ENCODE data around the gene TTC29.

Gene TTC29

GRCh38 chr4:146793727-146794126 lies 151.9 kb downstream of the TTC29 start:
- Histone ChIP-seq H2AK5ac (ENCODE audit: low read length, severe bottlenecking) (no peak overlapping the region), H3K23ac (ENCODE audit: low read length in 2 of 2) (no peak overlapping the region), H2BK12ac (ENCODE audit: low read length in 2 of 2) (no peak overlapping the region), H2AFZ (ENCODE audit: low read depth, low read length) (no peak overlapping the region), H3K27me3 (ENCODE audit: control insufficient read depth in 1 of 2, insufficient read depth in 1 of 2, low read length in 2 of 2) (no peaks in the 10 kb centered on the region), H3K18ac (ENCODE audit: low read depth in 1 of 2, low read length in 2 of 2) (no peak overlapping the region), H4K91ac (ENCODE audit: low read length) (no peak overlapping the region), H4K8ac (ENCODE audit: low read length) (no peak overlapping the region), H3K9me3 (ENCODE audit: control insufficient read depth, low read length) (no peaks in the 10 kb centered on the region), H3K4me3 (ENCODE audit: insufficient read depth in 1 of 2, low read depth in 1 of 2, low read length in 2 of 2) (no peak overlapping the region), H3K14ac (ENCODE audit: low read length in 2 of 2) (no peak overlapping the region), H3K4me2 (ENCODE audit: low read length, poor library complexity, severe bottlenecking) (no peak overlapping the region), H2BK120ac (ENCODE audit: low read depth, low read length) (no peak overlapping the region), H3K27ac (ENCODE audit: low read length, poor library complexity, severe bottlenecking) (no peak overlapping the region), H3K36me3 (ENCODE audit: control insufficient read depth in 1 of 2, insufficient read depth in 2 of 2, low read depth in 1 of 2, low read length in 2 of 2) (no peaks in the 10 kb centered on the region), H2BK15ac (ENCODE audit: low read depth, poor library complexity, severe bottlenecking) (no peak overlapping the region), H3K4me1 (ENCODE audit: control insufficient read depth, insufficient read depth, low read depth, low read length) (no peaks in the 10 kb centered on the region), H2BK5ac (ENCODE audit: low read depth, low read length, poor library complexity, severe bottlenecking) (no peak overlapping the region), H3K9ac (ENCODE audit: low read length) (no peak overlapping the region), H3K79me1 (replicated peaks; ENCODE audit: low read length, poor library complexity, severe bottlenecking) (no peaks in the 10 kb centered on the region), H3K4ac (ENCODE audit: low read depth in 1 of 2, low read length in 2 of 2) (no peak overlapping the region)
- no peak for DNase-seq

GRCh38 chr4:146791439-146791838 lies 154.2 kb downstream of the TTC29 start:
- Histone ChIP-seq H2BK12ac (ENCODE audit: low read length in 2 of 2) (no peak overlapping the region), H2AFZ (ENCODE audit: low read depth, low read length) (no peak overlapping the region), H3K14ac (ENCODE audit: low read length in 2 of 2) (no peak overlapping the region), H3K4me1 (ENCODE audit: control insufficient read depth, insufficient read depth, low read depth, low read length) (no peaks in the 10 kb centered on the region), H3K23ac (ENCODE audit: low read length in 2 of 2) (no peak overlapping the region), H4K91ac (ENCODE audit: low read length) (no peak overlapping the region), H2AK5ac (ENCODE audit: low read length, severe bottlenecking) (no peak overlapping the region), H2BK120ac (ENCODE audit: low read depth, low read length) (no peak overlapping the region), H3K9me3 (ENCODE audit: control insufficient read depth, low read length) (no peaks in the 10 kb centered on the region), H3K18ac (ENCODE audit: low read depth in 1 of 2, low read length in 2 of 2) (no peak overlapping the region), H3K36me3 (ENCODE audit: control insufficient read depth in 1 of 2, insufficient read depth in 2 of 2, low read depth in 1 of 2, low read length in 2 of 2) (no peaks in the 10 kb centered on the region), H3K9ac (ENCODE audit: low read length) (no peak overlapping the region), H3K79me1 (replicated peaks; ENCODE audit: low read length, poor library complexity, severe bottlenecking) (no peaks in the 10 kb centered on the region), H3K4ac (ENCODE audit: low read depth in 1 of 2, low read length in 2 of 2) (no peak overlapping the region), H2BK5ac (ENCODE audit: low read depth, low read length, poor library complexity, severe bottlenecking) (no peak overlapping the region), H3K4me3 (ENCODE audit: insufficient read depth in 1 of 2, low read depth in 1 of 2, low read length in 2 of 2) (no peak overlapping the region), H3K27ac (ENCODE audit: low read length, poor library complexity, severe bottlenecking) (no peak overlapping the region), H2BK15ac (ENCODE audit: low read depth, poor library complexity, severe bottlenecking) (no peak overlapping the region), H4K8ac (ENCODE audit: low read length) (no peak overlapping the region), H3K4me2 (ENCODE audit: low read length, poor library complexity, severe bottlenecking) (no peak overlapping the region), H3K27me3 (ENCODE audit: control insufficient read depth in 1 of 2, insufficient read depth in 1 of 2, low read length in 2 of 2) (no peaks in the 10 kb centered on the region)
- WGBS: 73% methylated on average over 1 of the region's 1 CpG
- DNase-seq: no peak

- H2BK120ac ChIP-seq (ENCODE audit: low read depth, low read length): no peak overlapping the region
- no peak overlapping the region for H2BK12ac ChIP-seq (ENCODE audit: low read length in 2 of 2)
- H3K79me1 ChIP-seq (replicated peaks; ENCODE audit: low read length, poor library complexity, severe bottlenecking): no peaks in the 10 kb centered on the region
- H3K4ac ChIP-seq (ENCODE audit: low read depth in 1 of 2, low read length in 2 of 2): no peak overlapping the region
- no peak overlapping the region for H3K4me3 ChIP-seq (ENCODE audit: insufficient read depth in 1 of 2, low read depth in 1 of 2, low read length in 2 of 2)
- no peaks in the 10 kb centered on the region for H3K4me1 ChIP-seq (ENCODE audit: control insufficient read depth, insufficient read depth, low read depth, low read length)
- no peak overlapping the region for H4K8ac ChIP-seq (ENCODE audit: low read length)
- H3K14ac ChIP-seq (ENCODE audit: low read length in 2 of 2): no peak overlapping the region
- H2AFZ ChIP-seq (ENCODE audit: low read depth, low read length): no peak overlapping the region
- no peaks in the 10 kb centered on the region for H3K9me3 ChIP-seq (ENCODE audit: control insufficient read depth, low read length)
- H3K9ac ChIP-seq (ENCODE audit: low read length): no peak overlapping the region
- no peak overlapping the region for H2BK15ac ChIP-seq (ENCODE audit: low read depth, poor library complexity, severe bottlenecking)
- H3K18ac ChIP-seq (ENCODE audit: low read depth in 1 of 2, low read length in 2 of 2): no peak overlapping the region
- H3K36me3 ChIP-seq (ENCODE audit: control insufficient read depth in 1 of 2, insufficient read depth in 2 of 2, low read depth in 1 of 2, low read length in 2 of 2): no peaks in the 10 kb centered on the region
- no peak overlapping the region for H3K4me2 ChIP-seq (ENCODE audit: low read length, poor library complexity, severe bottlenecking)
- no peaks in the 10 kb centered on the region for H3K27me3 ChIP-seq (ENCODE audit: control insufficient read depth in 1 of 2, insufficient read depth in 1 of 2, low read length in 2 of 2)
- H2BK5ac ChIP-seq (ENCODE audit: low read depth, low read length, poor library complexity, severe bottlenecking): no peak overlapping the region
- no peak overlapping the region for H3K23ac ChIP-seq (ENCODE audit: low read length in 2 of 2)
- DNase-seq: no peak
- H2AK5ac ChIP-seq (ENCODE audit: low read length, severe bottlenecking): no peak overlapping the region
- H4K91ac ChIP-seq (ENCODE audit: low read length): no peak overlapping the region
- no peak overlapping the region for H3K27ac ChIP-seq (ENCODE audit: low read length, poor library complexity, severe bottlenecking)
These were observed 155.1 kb downstream of the TTC29 start for GRCh38 chr4:146790515-146790914.

- Histone ChIP-seq H3K36me3 (ENCODE audit: control insufficient read depth in 1 of 2, insufficient read depth in 2 of 2, low read depth in 1 of 2, low read length in 2 of 2) (no peaks in the 10 kb centered on the region), H2BK12ac (ENCODE audit: low read length in 2 of 2) (no peak overlapping the region), H3K23ac (ENCODE audit: low read length in 2 of 2) (no peak overlapping the region), H2BK15ac (ENCODE audit: low read depth, poor library complexity, severe bottlenecking) (no peak overlapping the region), H3K27me3 (ENCODE audit: control insufficient read depth in 1 of 2, insufficient read depth in 1 of 2, low read length in 2 of 2) (no peaks in the 10 kb centered on the region), H3K14ac (ENCODE audit: low read length in 2 of 2) (no peak overlapping the region), H3K4me2 (ENCODE audit: low read length, poor library complexity, severe bottlenecking) (no peak overlapping the region), H3K27ac (ENCODE audit: low read length, poor library complexity, severe bottlenecking) (no peak overlapping the region), H2BK5ac (ENCODE audit: low read depth, low read length, poor library complexity, severe bottlenecking) (no peak overlapping the region), H3K9ac (ENCODE audit: low read length) (no peak overlapping the region), H3K9me3 (ENCODE audit: control insufficient read depth, low read length) (no peaks in the 10 kb centered on the region), H3K18ac (ENCODE audit: low read depth in 1 of 2, low read length in 2 of 2) (no peak overlapping the region), H2AFZ (ENCODE audit: low read depth, low read length) (no peak overlapping the region), H3K4me1 (ENCODE audit: control insufficient read depth, insufficient read depth, low read depth, low read length) (no peaks in the 10 kb centered on the region), H4K8ac (ENCODE audit: low read length) (no peak overlapping the region), H4K91ac (ENCODE audit: low read length) (no peak overlapping the region), H2BK120ac (ENCODE audit: low read depth, low read length) (no peak overlapping the region), H3K4me3 (ENCODE audit: insufficient read depth in 1 of 2, low read depth in 1 of 2, low read length in 2 of 2) (no peak overlapping the region), H2AK5ac (ENCODE audit: low read length, severe bottlenecking) (no peak overlapping the region), H3K79me1 (replicated peaks; ENCODE audit: low read length, poor library complexity, severe bottlenecking) (no peaks in the 10 kb centered on the region), H3K4ac (ENCODE audit: low read depth in 1 of 2, low read length in 2 of 2) (no peak overlapping the region)
- DNase-seq: no peak
- 36% methylated on average over 3 of the region's 3 CpGs for WGBS
These were observed 157.9 kb downstream of the TTC29 start for GRCh38 chr4:146787731-146788130.

Measured in mesenchymal stem cell (in vitro differentiated cells and primary cell).